IMR-90 (cell line): ENCODE results near the gene ZFAND6. TPM values are rescaled to one million over a fixed set of nuclear protein-coding genes. Genes with fewer than 3 reads are reported as not detected.

ENCODE experiments used
- ATAC-seq: fragments of 200-7000 bp; cut with Tn5 transposase; 2 replicates; pipeline ENCODE4 v1.9.1; 2020; ENCODE audit warnings: low read depth, mild to moderate bottlenecking, moderate library complexity
- BruUV-seq: library from RNA; stranded (reverse); fragments of 400-500 nt; replicated peaks from 2 replicates; lab custom pipeline; 2021; lab: Mats Ljungman, UMichigan
- CTCF ChIA-PET: fragments of 300-600 bp; formaldehyde crosslinking; extraction: SDS; loops from one replicate; lab custom pipeline; 2021; ENCODE audit warnings: antibody characterized with exemption; lab: Yijun Ruan, JAX
- POLR2A ChIA-PET: fragments of 300-600 bp; sonication (Branson Sonifier 250); formaldehyde crosslinking; loops from one replicate; lab custom pipeline; 2022; ENCODE audit warnings: antibody characterized with exemption; ENCODE audit not compliant: unreplicated experiment; lab: Charles Lee
- DNase-seq: peaks from one replicate; pipeline ENCODE4 v3.0.0; 2013
- H2AFZ ChIP-seq: replicated peaks from 2 replicates; pipeline ENCODE3; 2013; ENCODE audit warnings: low read length, mild to moderate bottlenecking; ENCODE audit not compliant: poor library complexity
- H2AK5ac ChIP-seq: 2 replicates; pipeline ENCODE4 v1.6.1; 2013; ENCODE audit warnings: low read depth, low read length, inconsistent platforms
- H2AK9ac ChIP-seq: replicated peaks from 2 replicates; pipeline ENCODE3; 2013; ENCODE audit warnings: mild to moderate bottlenecking, low read depth, low read length, moderate library complexity; ENCODE audit not compliant: poor library complexity
- H2BK120ac ChIP-seq: 2 replicates; pipeline ENCODE4 v1.6.1; 2013; ENCODE audit warnings: low read depth, low read length, inconsistent platforms
- H2BK15ac ChIP-seq: 3 replicates; pipeline ENCODE4 v1.6.1; 2013; ENCODE audit warnings: low read depth, low read length, inconsistent platforms
- H2BK20ac ChIP-seq: 2 replicates; pipeline ENCODE4 v1.6.1; 2013; ENCODE audit warnings: low read depth, mild to moderate bottlenecking, inconsistent platforms, low read length, moderate library complexity
- H2BK5ac ChIP-seq: 2 replicates; pipeline ENCODE4 v1.6.1; 2013; ENCODE audit warnings: mild to moderate bottlenecking, low read depth, low read length, inconsistent platforms; ENCODE audit not compliant: poor library complexity, severe bottlenecking
- H3K14ac ChIP-seq: replicated peaks from 2 replicates; pipeline ENCODE4 v1.6.1; 2013; ENCODE audit warnings: low read depth, low read length, inconsistent platforms
- H3K18ac ChIP-seq: 2 replicates; pipeline ENCODE4 v1.6.1; 2013; ENCODE audit warnings: low read depth, low read length, control low read depth
- H3K23ac ChIP-seq: 2 replicates; pipeline ENCODE4 v1.6.1; 2013; ENCODE audit warnings: low read depth, low read length, inconsistent platforms
- H3K27ac ChIP-seq: 2 replicates; pipeline ENCODE4 v1.5.1; 2013; ENCODE audit warnings: mild to moderate bottlenecking, control low read depth, low read length; ENCODE audit not compliant: insufficient read depth
- H3K27me3 ChIP-seq: 2 replicates; pipeline ENCODE4 v1.6.1; 2013; ENCODE audit warnings: low read length; ENCODE audit not compliant: control insufficient read depth, insufficient read depth
- H3K36me3 ChIP-seq: 2 replicates; pipeline ENCODE4 v1.6.1; 2013; ENCODE audit warnings: low read length, mixed read lengths; ENCODE audit not compliant: control insufficient read depth, insufficient read depth
- H3K4ac ChIP-seq: 2 replicates; pipeline ENCODE4 v1.6.1; 2013; ENCODE audit warnings: low read depth, low read length, inconsistent platforms
- H3K4me1 ChIP-seq: 2 replicates; pipeline ENCODE4 v1.6.1; 2013; ENCODE audit warnings: low read length, mixed read lengths; ENCODE audit not compliant: control insufficient read depth, insufficient read depth
- H3K4me2 ChIP-seq: 2 replicates; pipeline ENCODE4 v1.6.1; 2013; ENCODE audit warnings: low read depth, mild to moderate bottlenecking, control low read depth, low read length, moderate library complexity
- H3K4me3 ChIP-seq: 2 replicates; pipeline ENCODE4 v1.5.1; 2013; ENCODE audit warnings: low read depth, mild to moderate bottlenecking, control low read depth, low read length, moderate library complexity; ENCODE audit not compliant: insufficient read depth
- H3K56ac ChIP-seq: 2 replicates; pipeline ENCODE4 v1.6.1; 2013; ENCODE audit warnings: low read length, inconsistent platforms; ENCODE audit not compliant: insufficient read depth; ENCODE audit errors: extremely low read depth
- H3K79me1 ChIP-seq, 2 experiments: 2 replicates each; pipeline ENCODE4 v1.6.1; 2013; ENCODE audit warnings: low read length in 2 of 2, inconsistent platforms in 1 of 2, low read depth in 1 of 2
- H3K9ac ChIP-seq: 2 replicates; pipeline ENCODE4 v1.6.1; 2013; ENCODE audit warnings: low read depth, low read length, control low read depth
- H3K9me1 ChIP-seq: 2 replicates; pipeline ENCODE4 v1.6.1; 2013; ENCODE audit warnings: low read length, inconsistent platforms; ENCODE audit not compliant: insufficient read depth
- H3K9me3 ChIP-seq: 2 replicates; pipeline ENCODE4 v1.6.1; 2013; ENCODE audit warnings: low read length; ENCODE audit not compliant: control insufficient read depth, insufficient read depth
- H4K20me1 ChIP-seq: 2 replicates; pipeline ENCODE4 v1.6.1; 2013; ENCODE audit warnings: low read length, inconsistent platforms; ENCODE audit not compliant: insufficient read depth
- H4K5ac ChIP-seq: 2 replicates; pipeline ENCODE4 v1.6.1; 2013; ENCODE audit warnings: mild to moderate bottlenecking, low read depth, low read length, control low read depth
- H4K8ac ChIP-seq, 2 experiments: 2 replicates each; pipeline ENCODE4 v1.6.1; 2013; ENCODE audit warnings: low read depth in 2 of 2, low read length in 2 of 2, control low read depth in 1 of 2, inconsistent platforms in 1 of 2
- H4K91ac ChIP-seq: 2 replicates; pipeline ENCODE4 v1.6.1; 2013; ENCODE audit warnings: low read depth, low read length, inconsistent platforms; ENCODE audit not compliant: insufficient read depth
- CEBPB ChIP-seq: IDR thresholded peaks from 2 replicates; pipeline ENCODE4 v1.6.1; 2012; ENCODE audit warnings: low read depth, low read length, improper control_type of control experiment
- FOS ChIP-seq: fragments of 150-350 bp; IDR thresholded peaks from 2 replicates; pipeline ENCODE4 v1.6.1; 2016; ENCODE audit warnings: low read depth, low read length
- RAD21 ChIP-seq: IDR thresholded peaks from 2 replicates; pipeline ENCODE4 v1.6.1; 2012; ENCODE audit warnings: low read length, improper control_type of control experiment
- SMC3 ChIP-seq: fragments of 150-350 bp; IDR thresholded peaks from 2 replicates; pipeline ENCODE4 v1.6.1; 2016; ENCODE audit warnings: low read depth, mild to moderate bottlenecking, antibody characterized with exemption, low read length, moderate library complexity
- WGBS, 2 experiments: methylation state at CpG; one replicate each; pipeline versions ENCODE4 v1.1.5 to v1.1.7; 2013; ENCODE audit warnings: missing lambda C conversion rate in 2 of 2; ENCODE audit not compliant: insufficient read length in 1 of 2; ENCODE audit errors: extremely low coverage in 2 of 2; 5-methylcytosine and 5-hydroxymethylcytosine counted together
- dilution Hi-C: fragments of 300-500 bp; cut with HindIII; formaldehyde crosslinking; loops from one replicate; pipeline ENCODE4 v1.14.3; 2018; ENCODE audit warnings: low sequenced_read_pairs; ENCODE audit not compliant: unreplicated experiment
- in situ Hi-C: fragments of 300-500 bp; cut with MboI; formaldehyde crosslinking; loops from 3 replicates; pipeline ENCODE4 v1.14.3; 2019; ENCODE audit warnings: low sequenced_read_pairs, inconsistent platforms, mixed read lengths
- intact Hi-C: fragments of 100-400 bp; cut with micrococcal nuclease; formaldehyde crosslinking; loops from 2 replicates; pipeline ENCODE4 v1.10.0; 2022
- polyA plus RNA-seq, 3 experiments: library from polyadenylated mRNA; depleted of rRNA; stranded (reverse); fragments of >200 nt; gene quantifications; 2 replicates each; pipeline ENCODE4 v1.2.3, GENCODE V29; 2012; ENCODE audit warnings: low replicate concordance in 1 of 3
- total RNA-seq: library from RNA; depleted of rRNA; stranded (reverse); fragments of >200 nt; gene quantifications from 2 replicates; pipeline ENCODE4 v1.2.3, GENCODE V29; 2012
- TF ChIP-seq, protein P1 (sequence below): fragments of 150-350 bp; IDR thresholded peaks from 2 replicates; pipeline ENCODE4 v1.6.1; 2017; ENCODE audit warnings: mild to moderate bottlenecking, antibody characterized with exemption, low read length, low read depth

Gene ZFAND6
- total and polyA plus RNA-seq, 2 of the 4 experiments (the other 2 are of a cell fraction): 77.5 to 96.4 TPM

DNA sequence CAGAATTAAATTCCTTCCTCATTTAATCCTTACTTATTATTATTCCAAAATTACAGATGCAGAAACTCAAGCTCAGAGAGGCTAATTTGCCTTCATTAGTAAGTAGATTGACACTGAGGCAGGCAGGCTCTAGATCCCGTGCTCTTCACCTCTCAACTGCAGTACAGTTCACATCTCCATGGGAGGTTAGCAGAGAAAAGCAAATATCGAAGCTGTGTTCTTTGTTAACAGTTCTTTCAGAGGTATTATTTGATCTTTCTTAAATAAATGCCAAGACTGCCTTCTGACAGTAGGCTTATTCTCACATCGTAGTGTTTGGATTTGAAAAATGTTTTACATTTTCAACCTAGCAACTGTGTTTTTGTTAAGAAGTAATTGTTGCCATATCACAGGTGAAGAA lies 77.4 kb downstream of the ZFAND6 start:
- Histone ChIP-seq H3K4ac (no peak overlapping the region), H3K23ac (no peak overlapping the region), H3K9ac (no peak overlapping the region), H3K4me3 (no peak overlapping the region), H3K4me2 (no peak overlapping the region), H3K18ac (no peak overlapping the region), H2BK5ac (no peak overlapping the region), H4K20me1 (no peaks in the 10 kb centered on the region), H4K8ac (no peak overlapping the region), H2BK120ac (no peak overlapping the region), H2AK9ac (no peak overlapping the region), H3K56ac (no peak overlapping the region), H3K79me1 (peaks cover under 1 to 4% of the 10 kb centered on the region in 2 experiments; a peak in 1 of 4 replicates), H3K36me3 (peaks cover 6% of the 10 kb centered on the region; the same call in 1 of the 2 replicates), H3K9me1 (no peaks in the 10 kb centered on the region; the same call in 1 of the 2 replicates), H3K9me3 (no peaks in the 10 kb centered on the region), H3K27me3 (no peaks in the 10 kb centered on the region), H2AFZ (no peak overlapping the region), H3K14ac (no peak overlapping the region), H2BK15ac (no peak overlapping the region), H4K5ac (no peak overlapping the region), H4K91ac (no peak overlapping the region), H2BK20ac (no peak overlapping the region), H2AK5ac (no peak overlapping the region), H3K27ac (no peak overlapping the region), H3K4me1 (no peaks in the 10 kb centered on the region)
- POLR2A ChIA-PET: no interaction called here
- in situ Hi-C loops: no loop called here
- no CpG with 5 or more reads among the region's 3 CpGs for WGBS, 2 experiments
- BruUV-seq: no TSS peak
- ATAC-seq (no peak), DNase-seq (no peak)
- CTCF ChIA-PET: no interaction called here
- dilution Hi-C loops: no loop called here
- intact Hi-C loops: no loop called here
- TF ChIP-seq, protein P1, sequence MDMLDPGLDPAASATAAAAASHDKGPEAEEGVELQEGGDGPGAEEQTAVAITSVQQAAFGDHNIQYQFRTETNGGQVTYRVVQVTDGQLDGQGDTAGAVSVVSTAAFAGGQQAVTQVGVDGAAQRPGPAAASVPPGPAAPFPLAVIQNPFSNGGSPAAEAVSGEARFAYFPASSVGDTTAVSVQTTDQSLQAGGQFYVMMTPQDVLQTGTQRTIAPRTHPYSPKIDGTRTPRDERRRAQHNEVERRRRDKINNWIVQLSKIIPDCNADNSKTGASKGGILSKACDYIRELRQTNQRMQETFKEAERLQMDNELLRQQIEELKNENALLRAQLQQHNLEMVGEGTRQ: no peak
- TF ChIP-seq CEBPB: no peak
- no peak for TF ChIP-seq RAD21
- TF ChIP-seq FOS: no peak
- TF ChIP-seq SMC3: no peak
